ENCODE data around the gene ABHD14A. TPM values are rescaled to one million over a fixed set of nuclear protein-coding genes. Genes with fewer than 3 reads are reported as not detected.

ABHD14A gene
- total and polyA plus RNA-seq, 2 of the 13 experiments (the other 11 are each of a cell fraction or from before 2014, with no cell fraction given), result 29.5 to 46.9 TPM

DNA sequence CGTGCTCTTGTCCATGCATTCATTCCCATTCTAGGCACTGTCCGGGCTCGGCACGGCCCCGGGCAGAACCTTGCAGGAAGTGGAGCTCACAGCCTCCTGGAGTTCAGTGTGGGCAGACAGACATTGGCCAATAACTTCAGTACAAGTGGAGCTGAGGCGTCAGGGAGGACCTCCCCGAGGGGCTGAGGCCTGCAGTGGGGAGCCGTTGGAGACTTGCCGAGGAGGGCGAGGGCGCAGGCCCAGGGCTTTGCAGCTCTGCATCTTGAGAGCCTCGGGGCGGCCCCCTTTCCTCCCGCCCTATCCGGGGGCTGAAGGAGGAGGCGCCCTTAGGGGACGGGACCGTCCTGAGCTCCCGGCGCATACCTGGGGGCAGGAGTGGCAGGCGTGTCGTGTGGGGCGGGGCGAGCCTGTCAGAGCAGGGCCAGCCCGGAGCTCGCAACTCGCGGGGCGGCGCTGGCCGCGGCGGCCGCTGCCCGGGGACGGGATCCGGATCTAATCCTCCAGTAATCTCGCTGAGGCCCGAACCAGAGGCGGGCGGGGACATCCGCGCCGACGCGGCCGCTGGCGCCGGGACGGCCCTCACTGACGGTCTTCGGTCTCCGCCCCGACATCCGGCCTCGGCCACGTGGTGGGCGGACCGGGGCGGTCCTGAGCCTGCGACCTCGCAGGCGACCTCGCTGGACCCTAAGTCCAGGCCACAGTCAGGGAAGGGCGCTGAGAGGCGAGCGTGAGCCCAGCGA, 8.1 kb downstream of the ABHD14A start, which contains the start of gene ACY1 (continued):
- TF ChIP-seq SIN3B (IDR thresholded peaks at IDR 0.05; ENCODE audit: low read length) (0 out of 2 replicates have a peak, but pooled peaks have one; percentile 12), ATF7 (IDR thresholded peaks at IDR 0.05) (no peak), ATF7 (CRISPR knock-in tag; IDR thresholded peaks at IDR 0.05) (no peak; the same call in 1 of the 2 replicates), AHR (CRISPR knock-in tag; IDR thresholded peaks at IDR 0.05) (no peak), ZNF567 (CRISPR knock-in tag; IDR thresholded peaks at IDR 0.05; ENCODE audit: borderline replicate concordance) (peak; percentile 93; the same call in 1 of the 2 replicates), ISL2 (CRISPR knock-in tag; IDR thresholded peaks at IDR 0.05) (peak; percentile 72), ZNF207 (IDR thresholded peaks at IDR 0.05; ENCODE audit: borderline replicate concordance) (no peak), MEIS2 (CRISPR knock-in tag; IDR thresholded peaks at IDR 0.05) (0 out of 2 replicates have a peak, but pooled peaks have one; percentile 50), HNRNPLL (IDR thresholded peaks at IDR 0.05; ENCODE audit: low read depth, low read length, poor library complexity, severe bottlenecking) (peak; percentile 58), ZNF383 (CRISPR knock-in tag; IDR thresholded peaks at IDR 0.05; ENCODE audit: borderline replicate concordance) (no peak), BORCS8-MEF2B (CRISPR knock-in tag; IDR thresholded peaks at IDR 0.05) (peak; percentile 82; the same call in 1 of the 2 replicates), ZNF10 (CRISPR knock-in tag; IDR thresholded peaks at IDR 0.05; ENCODE audit: borderline replicate concordance, low read depth) (no peak)
- TF ChIP-seq, protein P1, sequence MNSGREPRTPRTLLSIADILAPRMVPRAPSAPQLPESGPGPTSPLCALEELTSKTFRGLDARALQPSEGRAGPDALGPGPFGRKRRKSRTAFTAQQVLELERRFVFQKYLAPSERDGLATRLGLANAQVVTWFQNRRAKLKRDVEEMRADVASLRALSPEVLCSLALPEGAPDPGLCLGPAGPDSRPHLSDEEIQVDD (CRISPR knock-in tag; IDR thresholded peaks at IDR 0.05; ENCODE audit: borderline replicate concordance), result peak; percentile 22; the same call in 1 of the 2 replicates
- TF ChIP-seq, protein P2, sequence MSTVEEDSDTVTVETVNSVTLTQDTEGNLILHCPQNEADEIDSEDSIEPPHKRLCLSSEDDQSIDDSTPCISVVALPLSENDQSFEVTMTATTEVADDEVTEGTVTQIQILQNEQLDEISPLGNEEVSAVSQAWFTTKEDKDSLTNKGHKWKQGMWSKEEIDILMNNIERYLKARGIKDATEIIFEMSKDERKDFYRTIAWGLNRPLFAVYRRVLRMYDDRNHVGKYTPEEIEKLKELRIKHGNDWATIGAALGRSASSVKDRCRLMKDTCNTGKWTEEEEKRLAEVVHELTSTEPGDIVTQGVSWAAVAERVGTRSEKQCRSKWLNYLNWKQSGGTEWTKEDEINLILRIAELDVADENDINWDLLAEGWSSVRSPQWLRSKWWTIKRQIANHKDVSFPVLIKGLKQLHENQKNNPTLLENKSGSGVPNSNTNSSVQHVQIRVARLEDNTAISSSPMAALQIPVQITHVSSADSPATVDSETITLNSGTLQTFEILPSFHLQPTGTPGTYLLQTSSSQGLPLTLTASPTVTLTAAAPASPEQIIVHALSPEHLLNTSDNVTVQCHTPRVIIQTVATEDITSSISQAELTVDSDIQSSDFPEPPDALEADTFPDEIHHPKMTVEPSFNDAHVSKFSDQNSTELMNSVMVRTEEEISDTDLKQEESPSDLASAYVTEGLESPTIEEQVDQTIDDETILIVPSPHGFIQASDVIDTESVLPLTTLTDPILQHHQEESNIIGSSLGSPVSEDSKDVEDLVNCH (CRISPR knock-in tag; IDR thresholded peaks at IDR 0.05), result peak; percentile 83; the same call in 1 of the 2 replicates
- TF ChIP-seq, protein P3, sequence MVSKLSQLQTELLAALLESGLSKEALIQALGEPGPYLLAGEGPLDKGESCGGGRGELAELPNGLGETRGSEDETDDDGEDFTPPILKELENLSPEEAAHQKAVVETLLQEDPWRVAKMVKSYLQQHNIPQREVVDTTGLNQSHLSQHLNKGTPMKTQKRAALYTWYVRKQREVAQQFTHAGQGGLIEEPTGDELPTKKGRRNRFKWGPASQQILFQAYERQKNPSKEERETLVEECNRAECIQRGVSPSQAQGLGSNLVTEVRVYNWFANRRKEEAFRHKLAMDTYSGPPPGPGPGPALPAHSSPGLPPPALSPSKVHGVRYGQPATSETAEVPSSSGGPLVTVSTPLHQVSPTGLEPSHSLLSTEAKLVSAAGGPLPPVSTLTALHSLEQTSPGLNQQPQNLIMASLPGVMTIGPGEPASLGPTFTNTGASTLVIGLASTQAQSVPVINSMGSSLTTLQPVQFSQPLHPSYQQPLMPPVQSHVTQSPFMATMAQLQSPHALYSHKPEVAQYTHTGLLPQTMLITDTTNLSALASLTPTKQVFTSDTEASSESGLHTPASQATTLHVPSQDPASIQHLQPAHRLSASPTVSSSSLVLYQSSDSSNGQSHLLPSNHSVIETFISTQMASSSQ (IDR thresholded peaks at IDR 0.05; ENCODE audit: low read depth), result peak; percentile 19; the same call in 1 of the 2 replicates
- TF ChIP-seq, protein P3 (CRISPR knock-in tag; IDR thresholded peaks at IDR 0.05; ENCODE audit: borderline replicate concordance), result peak; percentile 66; the same call in 1 of the 2 replicates
- TF ChIP-seq, protein P4, sequence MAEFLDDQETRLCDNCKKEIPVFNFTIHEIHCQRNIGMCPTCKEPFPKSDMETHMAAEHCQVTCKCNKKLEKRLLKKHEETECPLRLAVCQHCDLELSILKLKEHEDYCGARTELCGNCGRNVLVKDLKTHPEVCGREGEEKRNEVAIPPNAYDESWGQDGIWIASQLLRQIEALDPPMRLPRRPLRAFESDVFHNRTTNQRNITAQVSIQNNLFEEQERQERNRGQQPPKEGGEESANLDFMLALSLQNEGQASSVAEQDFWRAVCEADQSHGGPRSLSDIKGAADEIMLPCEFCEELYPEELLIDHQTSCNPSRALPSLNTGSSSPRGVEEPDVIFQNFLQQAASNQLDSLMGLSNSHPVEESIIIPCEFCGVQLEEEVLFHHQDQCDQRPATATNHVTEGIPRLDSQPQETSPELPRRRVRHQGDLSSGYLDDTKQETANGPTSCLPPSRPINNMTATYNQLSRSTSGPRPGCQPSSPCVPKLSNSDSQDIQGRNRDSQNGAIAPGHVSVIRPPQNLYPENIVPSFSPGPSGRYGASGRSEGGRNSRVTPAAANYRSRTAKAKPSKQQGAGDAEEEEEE (CRISPR knock-in tag; IDR thresholded peaks at IDR 0.05; ENCODE audit: borderline replicate concordance), result no peak
- TF ChIP-seq, protein P5, sequence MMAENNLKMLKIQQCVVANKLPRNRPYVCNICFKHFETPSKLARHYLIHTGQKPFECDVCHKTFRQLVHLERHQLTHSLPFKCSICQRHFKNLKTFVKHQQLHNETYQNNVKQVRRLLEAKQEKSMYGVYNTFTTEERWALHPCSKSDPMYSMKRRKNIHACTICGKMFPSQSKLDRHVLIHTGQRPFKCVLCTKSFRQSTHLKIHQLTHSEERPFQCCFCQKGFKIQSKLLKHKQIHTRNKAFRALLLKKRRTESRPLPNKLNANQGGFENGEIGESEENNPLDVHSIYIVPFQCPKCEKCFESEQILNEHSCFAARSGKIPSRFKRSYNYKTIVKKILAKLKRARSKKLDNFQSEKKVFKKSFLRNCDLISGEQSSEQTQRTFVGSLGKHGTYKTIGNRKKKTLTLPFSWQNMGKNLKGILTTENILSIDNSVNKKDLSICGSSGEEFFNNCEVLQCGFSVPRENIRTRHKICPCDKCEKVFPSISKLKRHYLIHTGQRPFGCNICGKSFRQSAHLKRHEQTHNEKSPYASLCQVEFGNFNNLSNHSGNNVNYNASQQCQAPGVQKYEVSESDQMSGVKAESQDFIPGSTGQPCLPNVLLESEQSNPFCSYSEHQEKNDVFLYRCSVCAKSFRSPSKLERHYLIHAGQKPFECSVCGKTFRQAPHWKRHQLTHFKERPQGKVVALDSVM (CRISPR knock-in tag; IDR thresholded peaks at IDR 0.05), result peak; percentile 72

Measured in HepG2 (cell line).